Left renal pelvis (tissue), 4 donors: ENCODE data around the gene PLD1. TPM values are rescaled to one million over a fixed set of nuclear protein-coding genes. Genes with fewer than 3 reads are reported as not detected.
"Not testable (repeated sequence)": the region's sequence is repeated elsewhere in the genome, so short reads cannot be mapped to it uniquely, and the experiment has no call there.

Experiments
- DNase-seq, 4 donors: peaks; one replicate each; pipeline ENCODE4 v3.0.0-alpha.2; 2013; ENCODE audit warnings: low read depth in 4 of 4, low spot score in 3 of 4
- polyA plus RNA-seq, 4 donors: library from polyadenylated mRNA; unstranded; fragments of 120-200 nt; gene quantifications; one replicate each; pipeline ENCODE4 v1.2.1, GENCODE V29; 2013; ENCODE audit not compliant: insufficient read length in 4 of 4

The PLD1 gene
- polyA plus RNA-seq, 4 donors, result 9.4 to 13.7 (median 12.8) TPM

GRCh38 chr3:171643033-171643432 lies 167.2 kb downstream of the PLD1 start:
- no peak for DNase-seq

- peak in 2 of 4 donors; percentile 22 to 26 for DNase-seq
Measured at GRCh38 chr3:171640520-171641412, 169.5 kb downstream of the PLD1 start.

GRCh38 chr3:171636666-171637065 lies 173.6 kb downstream of the PLD1 start:
- no peak for DNase-seq

GRCh38 chr3:171632766-171633165 lies 177.5 kb downstream of the PLD1 start:
- DNase-seq, result peak in 1 of 4 donors; percentile 22

GRCh38 chr3:171626799-171627198 lies 183.5 kb downstream of the PLD1 start:
- DNase-seq, result not testable (repeated sequence)

GRCh38 chr3:171622126-171622525 lies 188.2 kb downstream of the PLD1 start:
- no peak for DNase-seq

- no peak for DNase-seq
Measured at GRCh38 chr3:171620825-171621434, 189.4 kb downstream of the PLD1 start.

GRCh38 chr3:171616798-171617197 lies 193.5 kb downstream of the PLD1 start:
- DNase-seq, result no peak

GRCh38 chr3:171615686-171616085 lies 194.6 kb downstream of the PLD1 start:
- no peak for DNase-seq

- no peak for DNase-seq
Measured at GRCh38 chr3:171615281-171615680, 195.0 kb downstream of the PLD1 start.

GRCh38 chr3:171614318-171614921 lies 195.9 kb downstream of the PLD1 start:
- DNase-seq, result peak in 2 of 4 donors; percentile 24 to 32

- no peak for DNase-seq
Measured at GRCh38 chr3:171607452-171607851, 202.8 kb downstream of the PLD1 start.

- no peak for DNase-seq
Measured at GRCh38 chr3:171606151-171606751, 204.0 kb downstream of the PLD1 start.

GRCh38 chr3:171604370-171604769 lies 205.9 kb downstream of the PLD1 start:
- DNase-seq, result no peak

- DNase-seq, result no peak
Measured at GRCh38 chr3:171602072-171602471, 208.2 kb downstream of the PLD1 start.

- no peak for DNase-seq
Measured at GRCh38 chr3:171600030-171600429, 210.3 kb downstream of the PLD1 start.

- no peak for DNase-seq
Measured at GRCh38 chr3:171598990-171599389, 211.3 kb downstream of the PLD1 start.

- no peak for DNase-seq
Measured at GRCh38 chr3:171592786-171593185, 217.5 kb downstream of the PLD1 start.

- DNase-seq, result no peak
Measured at GRCh38 chr3:171591070-171591469, 219.2 kb downstream of the PLD1 start.

- DNase-seq, result no peak
Measured at GRCh38 chr3:171586274-171586673, 224.0 kb downstream of the PLD1 start.

- DNase-seq, result no peak
Measured at GRCh38 chr3:171585039-171585438, 225.2 kb downstream of the PLD1 start.
